PC-9 (cell line): Measurements from ENCODE around the gene ZNF175.

Experiments
- CTCF ChIP-seq: fragments of 200-600 bp; sonication (generic); conservative IDR thresholded peaks from 2 replicates; pipeline ENCODE4 v1.6.1; 2017; ENCODE audit warnings: mixed run types, antibody characterized with exemption, mild to moderate bottlenecking, moderate library complexity
- EZH2 ChIP-seq: fragments of 200-600 bp; sonication (generic); IDR thresholded peaks from 2 replicates; pipeline ENCODE4 v1.8.0; 2017; ENCODE audit warnings: antibody characterized with exemption, low read depth

- no peak for TF ChIP-seq EZH2
- no peak for TF ChIP-seq CTCF
Observed at GRCh38 chr19:51565583-51565982, 5.5 kb upstream of the ZNF175 start.
